OCI-LY1 (cell line): Measurements from ENCODE around the gene POU2AF1.

Experiments
- H2AFZ ChIP-seq: fragments of 200-600 bp; sonication (generic), shearing (Covaris generic); 2 replicates; pipeline ENCODE4 v1.6.0; 2014; ENCODE audit warnings: antibody characterized with exemption, mild to moderate bottlenecking, low read length
- H3F3A ChIP-seq: fragments of 200-600 bp; sonication (generic), shearing (Covaris generic); 2 replicates; pipeline ENCODE4 v1.6.0; 2014; ENCODE audit warnings: mild to moderate bottlenecking, antibody characterized with exemption, low read length, moderate library complexity; ENCODE audit not compliant: insufficient read depth
- H3K27ac ChIP-seq: fragments of 200-600 bp; sonication (generic); 2 replicates; pipeline ENCODE4 v1.5.1; 2014; ENCODE audit warnings: low read length, mixed run types, mild to moderate bottlenecking, low read depth; ENCODE audit not compliant: poor library complexity, severe bottlenecking
- H3K27me3 ChIP-seq: fragments of 200-600 bp; sonication (generic); 2 replicates; pipeline ENCODE4 v1.6.0; 2014; ENCODE audit warnings: antibody characterized with exemption, mild to moderate bottlenecking, low read length, moderate library complexity; ENCODE audit not compliant: insufficient read depth
- H3K36me3 ChIP-seq: fragments of 200-600 bp; sonication (generic); 2 replicates; pipeline ENCODE4 v1.6.1; 2014; ENCODE audit warnings: mild to moderate bottlenecking, antibody characterized with exemption, low read length, moderate library complexity, mixed read lengths; ENCODE audit not compliant: insufficient read depth
- H3K4me1 ChIP-seq: fragments of 200-600 bp; sonication (generic); 2 replicates; pipeline ENCODE4 v1.5.1; 2014; ENCODE audit warnings: mild to moderate bottlenecking, low read length, moderate library complexity; ENCODE audit not compliant: insufficient read depth, severe bottlenecking
- H3K4me2 ChIP-seq: fragments of 200-600 bp; sonication (generic), shearing (Covaris generic); 2 replicates; pipeline ENCODE4 v1.6.1; 2014; ENCODE audit warnings: low read length
- H3K4me3 ChIP-seq: fragments of 200-600 bp; sonication (generic); 2 replicates; pipeline ENCODE4 v1.5.1; 2014; ENCODE audit warnings: low read length, low read depth, mild to moderate bottlenecking, mixed read lengths; ENCODE audit not compliant: poor library complexity, severe bottlenecking
- H3K79me2 ChIP-seq: fragments of 200-600 bp; shearing (Covaris generic); 2 replicates; pipeline ENCODE4 v1.6.1; 2016; ENCODE audit warnings: mixed run types, low read length, mixed read lengths; ENCODE audit not compliant: insufficient read depth
- H3K9ac ChIP-seq: fragments of 200-600 bp; sonication (generic), shearing (Covaris generic); 2 replicates; pipeline ENCODE4 v1.6.1; 2014; ENCODE audit warnings: mild to moderate bottlenecking, low read length, mixed read lengths
- H3K9me2 ChIP-seq: fragments of 200-600 bp; sonication (generic), shearing (Covaris generic); 2 replicates; pipeline ENCODE4 v1.6.1; 2014; ENCODE audit warnings: low read depth, mild to moderate bottlenecking, low read length, mixed read lengths
- H3K9me3 ChIP-seq: fragments of 200-600 bp; shearing (Covaris generic); 2 replicates; pipeline ENCODE4 v1.6.1; 2014; ENCODE audit warnings: low read length, mixed read lengths
- H4K20me1 ChIP-seq: fragments of 200-600 bp; sonication (generic), shearing (Covaris generic); 2 replicates; pipeline ENCODE4 v1.6.0; 2016; ENCODE audit warnings: mild to moderate bottlenecking, low read length; ENCODE audit not compliant: insufficient read depth
- EZH2 ChIP-seq: fragments of 200-600 bp; sonication (generic), shearing (Covaris generic); IDR thresholded peaks from 2 replicates; pipeline ENCODE4 v1.8.0; 2017; ENCODE audit warnings: borderline replicate concordance, mixed run types, mild to moderate bottlenecking, antibody characterized with exemption, low read length, moderate library complexity, mixed read lengths
- TF ChIP-seq, protein P1 (sequence below): fragments of 200-600 bp; sonication (generic), shearing (Covaris generic); IDR thresholded peaks from 2 replicates; pipeline ENCODE4 v1.5.1; 2017; ENCODE audit warnings: mild to moderate bottlenecking, antibody characterized with exemption, low read length, moderate library complexity, mixed read lengths

POU2AF1 gene

DNA sequence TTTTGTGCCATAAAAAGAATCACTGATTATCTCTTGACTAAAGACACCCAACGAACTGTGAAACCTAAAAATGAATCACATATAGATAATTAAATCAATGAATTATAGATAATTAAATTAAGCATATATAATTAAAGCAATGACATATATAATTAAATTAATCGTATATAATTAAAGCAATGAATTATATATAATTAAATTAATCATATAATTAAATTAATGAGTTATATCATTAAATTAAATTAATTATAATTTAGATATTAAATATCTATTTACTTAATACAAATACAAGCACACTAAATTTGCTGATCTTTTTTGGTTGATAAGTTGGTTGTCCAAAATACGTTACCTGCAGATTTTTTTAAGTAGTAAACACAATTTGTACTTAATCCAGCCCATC lies 30.9 kb downstream of the POU2AF1 start:
- Histone ChIP-seq H3K9me2 (no peaks in the 10 kb centered on the region), H3K4me1 (no peaks in the 10 kb centered on the region)

DNA sequence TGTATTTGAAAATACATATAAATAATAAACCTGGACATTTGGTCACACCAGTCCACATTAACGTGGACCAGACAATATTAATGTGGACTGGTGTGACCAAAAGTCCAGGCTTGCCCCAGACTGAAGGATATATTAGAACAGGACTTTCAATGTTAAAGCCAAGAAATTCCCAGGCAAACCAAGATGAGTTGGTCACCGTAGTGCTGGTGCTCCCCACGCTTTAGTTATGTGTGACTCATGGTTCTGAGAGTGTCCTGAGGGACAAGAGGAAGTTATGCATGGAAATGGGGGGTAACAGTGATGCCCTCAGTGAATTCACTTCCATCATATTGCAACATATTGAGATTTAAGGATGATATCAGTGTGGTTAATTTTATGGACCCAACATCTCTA lies 31.4 kb downstream of the POU2AF1 start:
- no peak overlapping the region for H3K27ac ChIP-seq
- H3K4me2 ChIP-seq: no peak overlapping the region
- TF ChIP-seq EZH2: no peak
- TF ChIP-seq, protein P1, sequence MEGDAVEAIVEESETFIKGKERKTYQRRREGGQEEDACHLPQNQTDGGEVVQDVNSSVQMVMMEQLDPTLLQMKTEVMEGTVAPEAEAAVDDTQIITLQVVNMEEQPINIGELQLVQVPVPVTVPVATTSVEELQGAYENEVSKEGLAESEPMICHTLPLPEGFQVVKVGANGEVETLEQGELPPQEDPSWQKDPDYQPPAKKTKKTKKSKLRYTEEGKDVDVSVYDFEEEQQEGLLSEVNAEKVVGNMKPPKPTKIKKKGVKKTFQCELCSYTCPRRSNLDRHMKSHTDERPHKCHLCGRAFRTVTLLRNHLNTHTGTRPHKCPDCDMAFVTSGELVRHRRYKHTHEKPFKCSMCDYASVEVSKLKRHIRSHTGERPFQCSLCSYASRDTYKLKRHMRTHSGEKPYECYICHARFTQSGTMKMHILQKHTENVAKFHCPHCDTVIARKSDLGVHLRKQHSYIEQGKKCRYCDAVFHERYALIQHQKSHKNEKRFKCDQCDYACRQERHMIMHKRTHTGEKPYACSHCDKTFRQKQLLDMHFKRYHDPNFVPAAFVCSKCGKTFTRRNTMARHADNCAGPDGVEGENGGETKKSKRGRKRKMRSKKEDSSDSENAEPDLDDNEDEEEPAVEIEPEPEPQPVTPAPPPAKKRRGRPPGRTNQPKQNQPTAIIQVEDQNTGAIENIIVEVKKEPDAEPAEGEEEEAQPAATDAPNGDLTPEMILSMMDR: no peak
- no peaks in the 10 kb centered on the region for H3K4me1 ChIP-seq
- H3K27me3 ChIP-seq: no peaks in the 10 kb centered on the region
- H2AFZ ChIP-seq: no peak overlapping the region
- peaks cover 24% of the 10 kb centered on the region for H3F3A ChIP-seq
- no peaks in the 10 kb centered on the region for H4K20me1 ChIP-seq
- H3K36me3 ChIP-seq: peaks cover 33% of the 10 kb centered on the region
- no peaks in the 10 kb centered on the region for H3K79me2 ChIP-seq
- no peaks in the 10 kb centered on the region for H3K9me2 ChIP-seq
- H3K9ac ChIP-seq: no peak overlapping the region
- no peaks in the 10 kb centered on the region for H3K9me3 ChIP-seq
- no peak overlapping the region for H3K4me3 ChIP-seq

More for the DNA sequence above, 30.9 kb downstream of the POU2AF1 start:
- Histone ChIP-seq H4K20me1 (no peaks in the 10 kb centered on the region), H3K27ac (no peak overlapping the region), H3F3A (peaks cover 24% of the 10 kb centered on the region), H3K4me3 (no peak overlapping the region), H3K4me2 (no peak overlapping the region), H3K79me2 (no peaks in the 10 kb centered on the region), H3K9me3 (no peaks in the 10 kb centered on the region), H3K9ac (no peak overlapping the region), H2AFZ (no peak overlapping the region), H3K36me3 (peaks cover 37% of the 10 kb centered on the region), H3K27me3 (no peaks in the 10 kb centered on the region)
- TF ChIP-seq EZH2: no peak
- TF ChIP-seq, protein P1: no peak

DNA sequence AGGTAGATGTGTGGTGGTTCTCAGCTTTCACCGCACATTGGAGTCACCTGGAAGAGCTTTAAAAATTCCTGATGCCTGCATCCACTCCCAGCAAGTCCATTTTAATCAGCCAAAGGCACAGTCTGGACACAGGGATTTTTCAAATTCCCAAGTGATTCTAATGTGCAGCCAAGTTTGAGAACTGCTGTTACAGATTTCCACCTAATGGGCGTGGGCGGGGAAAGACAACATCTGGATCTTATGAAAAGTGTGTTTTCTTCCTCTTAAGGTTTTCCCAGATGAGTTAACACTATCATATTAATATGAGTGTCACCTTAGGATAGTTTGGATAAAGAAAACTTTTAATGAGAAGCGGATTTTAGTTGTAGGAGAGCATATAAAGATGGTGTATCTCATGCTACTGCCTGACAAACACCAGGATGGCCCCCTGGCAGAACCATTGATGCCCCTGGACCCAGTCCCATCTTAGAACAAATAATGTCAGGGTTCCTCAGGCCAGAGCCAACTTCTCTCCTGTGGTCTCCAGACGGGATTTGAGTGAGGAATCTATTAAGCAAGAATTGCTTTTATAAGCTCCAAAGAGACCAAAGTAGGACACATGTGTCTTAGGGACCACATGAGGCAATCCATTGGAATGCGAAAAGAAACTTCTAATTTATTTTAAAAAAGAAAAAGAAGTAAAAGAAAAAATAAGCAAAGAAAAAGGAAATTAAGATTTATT lies 31.9 kb downstream of the POU2AF1 start:
- Histone ChIP-seq H3K9me3 (no peaks in the 10 kb centered on the region), H3K4me2 (no peak overlapping the region), H3K79me2 (no peaks in the 10 kb centered on the region), H3K27me3 (no peaks in the 10 kb centered on the region), H3K9ac (no peak overlapping the region), H3K27ac (peak overlapping the region; percentile 12), H3K4me3 (no peak overlapping the region), H3F3A (peaks cover 24% of the 10 kb centered on the region), H4K20me1 (no peaks in the 10 kb centered on the region), H3K36me3 (peaks cover 27% of the 10 kb centered on the region), H2AFZ (no peak overlapping the region), H3K9me2 (no peaks in the 10 kb centered on the region), H3K4me1 (no peaks in the 10 kb centered on the region)
- TF ChIP-seq, protein P1: no peak
- no peak for TF ChIP-seq EZH2
